Measurements from ENCODE around the gene AMIGO2. TPM values are rescaled to one million over a fixed set of nuclear protein-coding genes. Genes with fewer than 3 reads are reported as not detected.

The AMIGO2 gene
- total RNA-seq, 1 experiment from 2014 or later = 8.6 TPM

GRCh38 chr12:47100160-47100559 lies 20.4 kb upstream of the AMIGO2 start:
- H2BK12ac ChIP-seq (ENCODE audit: insufficient read length, low read depth, low read length) = no peak overlapping the region
- no peak overlapping the region for H2BK120ac ChIP-seq (ENCODE audit: low read depth, low read length, poor library complexity, severe bottlenecking)
- peaks cover 6 to 10% of the 10 kb centered on the region in 2 experiments; a peak in 3 of 4 replicates for H3K4me1 Mint-ChIP-seq
- H2BK15ac ChIP-seq (ENCODE audit: low read depth, low read length) = no peak overlapping the region
- H3K79me1 ChIP-seq (ENCODE audit: insufficient read depth, low read depth, low read length, poor library complexity, severe bottlenecking) = no peaks in the 10 kb centered on the region
- H2AFZ ChIP-seq (ENCODE audit: low read length) = no peak overlapping the region
- no peak overlapping the region for H3K4ac ChIP-seq (ENCODE audit: low read depth, low read length)
- no peaks in the 10 kb centered on the region for H4K20me1 ChIP-seq (ENCODE audit: control insufficient read depth, insufficient read depth, insufficient read length)
- H3K27ac ChIP-seq (ENCODE audit: insufficient read length, low read depth, low read length) = no peak overlapping the region
- no peaks in the 10 kb centered on the region for H3K27me3 ChIP-seq (ENCODE audit: insufficient read depth, low read length)
- H3K23me2 ChIP-seq (ENCODE audit: insufficient read length, low read depth, low read length, poor library complexity, severe bottlenecking) = no peaks in the 10 kb centered on the region
- no peak for TF ChIP-seq CTCF (conservative IDR thresholded peaks at IDR 0.05)
- H3K9me3 Mint-ChIP-seq = no peaks in the 10 kb centered on the region
- no CpG with 5 or more reads among the region's 2 CpGs for WGBS (ENCODE audit: extremely low coverage, insufficient read length, low lambda C conversion rate)
- H3K56ac ChIP-seq (ENCODE audit: insufficient read length, low read depth, low read length) = no peak overlapping the region
- H3K4me1 ChIP-seq (ENCODE audit: insufficient read depth, low read length) = no peaks in the 10 kb centered on the region
- H3K4me2 ChIP-seq (ENCODE audit: insufficient read depth, insufficient read length, low read length) = no peak overlapping the region
- no peak overlapping the region for H3T11ph ChIP-seq (ENCODE audit: low read length)
- no peak overlapping the region for H3K27ac Mint-ChIP-seq
- no peak overlapping the region for H2BK20ac ChIP-seq (ENCODE audit: low read depth, low read length, poor library complexity, severe bottlenecking)
- no peak overlapping the region for H4K5ac ChIP-seq (ENCODE audit: insufficient read length, low read depth, low read length)
- no peak overlapping the region for H2BK5ac ChIP-seq (ENCODE audit: insufficient read length, low read length)
- no peak overlapping the region for H3K23ac ChIP-seq (ENCODE audit: insufficient read length, low read depth, low read length)
- no peak for DNase-seq
- H3K9me3 ChIP-seq (ENCODE audit: control insufficient read depth, low read depth, low read length) = no peaks in the 10 kb centered on the region
- H3K9ac ChIP-seq (ENCODE audit: extremely low read depth, insufficient read length, low read length) = no peak overlapping the region
- no peaks in the 10 kb centered on the region for H3K27me3 Mint-ChIP-seq (ENCODE audit: low read depth)
- no peak overlapping the region for H3K14ac ChIP-seq (ENCODE audit: insufficient read depth, low read length)
- H2AK5ac ChIP-seq (ENCODE audit: insufficient read length, low read length) = no peak overlapping the region
- no peak overlapping the region for H4K91ac ChIP-seq (ENCODE audit: insufficient read length, low read depth, low read length)
- no peak overlapping the region for H3K18ac ChIP-seq (ENCODE audit: insufficient read length, low read depth, low read length)
- no peaks in the 10 kb centered on the region for H3K79me2 ChIP-seq (ENCODE audit: insufficient read depth, low read length)
- H3K36me3 Mint-ChIP-seq (ENCODE audit: insufficient read depth in 1 of 3, low read depth in 3 of 3) = no peaks in the 10 kb centered on the region
- no peak overlapping the region for H4K8ac ChIP-seq (replicated peaks; ENCODE audit: insufficient read length, low read depth, low read length)
- H3K4me3 Mint-ChIP-seq = no peak overlapping the region
